Stimulated activated CD8-positive, alpha-beta memory T cell treated with anti-CD3 and anti-CD28 coated beads, Interleukin-7, amount 100 ng/mL, for 1 hour (primary cell): Measurements from ENCODE around the gene ARHGAP6.
A peak's percentile ranks its signal among the peaks of the same experiment; 100 is the strongest.
"Not testable (repeated sequence)": the region's sequence is repeated elsewhere in the genome, so short reads cannot be mapped to it uniquely, and the experiment has no call there.

Experiments used
- DNase-seq, 2 donors: peaks; one replicate each; pipeline ENCODE4 v3.0.0-alpha.2; 2020; ENCODE audit warnings: low read depth in 2 of 2

ARHGAP6 gene

DNA sequence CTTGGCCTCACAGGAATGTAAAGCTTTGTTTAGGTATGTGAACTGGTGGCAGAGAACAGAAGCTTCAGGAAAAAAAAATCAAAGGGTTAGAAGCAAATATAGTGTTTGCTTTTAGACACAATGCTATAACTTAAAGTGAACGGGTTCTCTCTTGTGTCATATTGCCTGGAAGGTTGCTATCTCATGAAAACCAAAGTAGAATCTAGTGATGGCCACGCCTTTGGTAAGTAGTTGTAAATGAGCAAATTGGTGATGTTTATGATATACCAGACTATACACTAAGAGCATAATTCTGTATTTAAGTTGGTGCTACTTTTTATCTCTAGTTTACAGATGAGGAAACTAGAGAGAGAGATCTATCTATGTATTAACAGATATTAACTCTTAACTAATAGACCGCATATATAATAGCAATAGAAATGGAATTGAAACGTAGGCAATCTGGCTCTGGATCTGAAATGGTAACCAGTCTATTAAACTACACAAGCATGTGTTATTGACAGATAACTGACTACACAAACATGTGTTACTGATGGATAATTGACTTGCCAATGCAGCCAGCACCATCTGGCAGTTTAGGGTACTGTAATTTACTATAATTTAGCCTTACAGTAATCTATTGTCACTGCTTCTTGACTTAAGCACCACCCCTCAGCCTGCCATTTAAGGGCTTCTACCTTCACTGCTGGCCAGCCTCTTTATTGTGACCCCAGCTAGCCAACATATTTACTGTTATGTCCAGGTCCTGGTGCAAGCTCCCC, 513.7 kb downstream of the ARHGAP6 start:
- no peak for DNase-seq

GRCh38 chrX:11148401-11148800, 517.3 kb downstream of the ARHGAP6 start:
- no peak for DNase-seq

DNA sequence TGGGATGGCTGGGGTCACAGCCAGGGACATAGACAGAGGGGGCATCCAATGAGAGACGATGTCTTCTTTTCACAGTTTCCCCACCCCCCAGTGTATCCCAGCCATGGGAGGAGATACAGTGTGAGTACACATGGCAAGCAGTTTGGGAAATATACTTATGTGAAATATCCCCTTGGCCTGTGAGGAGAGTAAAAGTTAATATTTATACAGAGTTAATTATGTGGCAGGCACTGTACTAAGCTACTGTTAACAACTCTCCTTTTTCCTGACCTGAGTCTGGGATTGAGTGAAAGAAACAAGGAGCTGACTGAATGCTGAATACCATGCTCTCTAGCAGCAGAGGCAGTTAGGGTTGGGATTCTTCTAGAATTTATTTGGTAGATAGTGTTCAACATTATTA, 519.3 kb downstream of the ARHGAP6 start:
- no peak for DNase-seq

- DNase-seq, result no peak
These were observed 521.6 kb downstream of the ARHGAP6 start for GRCh38 chrX:11143931-11144678.

- no peak for DNase-seq
These were observed 527.0 kb downstream of the ARHGAP6 start for GRCh38 chrX:11138498-11139390.

- no peak for DNase-seq
These were observed 528.1 kb downstream of the ARHGAP6 start for GRCh38 chrX:11137543-11138139.

- DNase-seq, result no peak
These were observed 530.0 kb downstream of the ARHGAP6 start for GRCh38 chrX:11135564-11136185.

GRCh38 chrX:11131146-11131545, 534.6 kb downstream of the ARHGAP6 start:
- DNase-seq, result no peak

DNA sequence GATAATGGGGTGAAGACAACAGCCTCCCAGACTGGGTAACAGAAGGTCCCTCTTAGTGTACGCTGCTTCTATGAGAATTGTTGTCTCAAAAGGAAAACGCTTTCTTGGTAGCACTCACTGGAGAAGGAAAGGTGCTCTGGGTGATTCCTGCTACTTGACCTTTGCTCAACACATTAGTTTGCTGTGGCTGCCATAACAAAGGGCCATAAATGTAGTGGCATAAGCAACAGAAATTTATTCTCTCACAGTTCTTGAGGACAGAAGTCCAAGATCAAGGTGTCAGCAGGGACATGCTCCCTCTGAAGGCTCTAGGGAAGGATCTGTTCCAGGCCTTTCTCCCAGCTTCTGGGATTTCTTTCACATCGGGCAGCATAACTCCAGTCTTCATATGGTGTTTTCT, 535.6 kb downstream of the ARHGAP6 start:
- no peak for DNase-seq

- DNase-seq, result no peak
These were observed 536.1 kb downstream of the ARHGAP6 start for GRCh38 chrX:11129534-11130105.

GRCh38 chrX:11125060-11125459, 540.7 kb downstream of the ARHGAP6 start:
- no peak for DNase-seq

GRCh38 chrX:11124112-11124511, 541.6 kb downstream of the ARHGAP6 start:
- no peak for DNase-seq

DNA sequence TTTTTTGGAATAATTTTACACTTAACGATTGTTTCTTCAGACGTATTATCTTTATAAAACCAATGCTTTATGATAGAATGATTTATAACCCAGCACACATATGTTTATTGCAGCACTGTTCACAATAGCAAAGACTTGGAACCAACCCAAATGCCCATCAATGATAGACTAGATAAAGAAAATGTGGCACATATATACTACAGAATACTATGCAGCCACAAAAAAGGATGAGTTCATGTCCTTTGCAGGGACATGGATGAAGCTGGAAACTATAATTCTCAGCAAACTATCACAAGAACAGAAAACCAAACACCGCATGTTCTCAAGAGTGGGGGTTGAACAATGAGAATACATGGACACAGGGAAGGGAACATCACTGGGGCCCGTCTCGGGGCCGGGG, 542.6 kb downstream of the ARHGAP6 start:
- not testable (repeated sequence) for DNase-seq

DNA sequence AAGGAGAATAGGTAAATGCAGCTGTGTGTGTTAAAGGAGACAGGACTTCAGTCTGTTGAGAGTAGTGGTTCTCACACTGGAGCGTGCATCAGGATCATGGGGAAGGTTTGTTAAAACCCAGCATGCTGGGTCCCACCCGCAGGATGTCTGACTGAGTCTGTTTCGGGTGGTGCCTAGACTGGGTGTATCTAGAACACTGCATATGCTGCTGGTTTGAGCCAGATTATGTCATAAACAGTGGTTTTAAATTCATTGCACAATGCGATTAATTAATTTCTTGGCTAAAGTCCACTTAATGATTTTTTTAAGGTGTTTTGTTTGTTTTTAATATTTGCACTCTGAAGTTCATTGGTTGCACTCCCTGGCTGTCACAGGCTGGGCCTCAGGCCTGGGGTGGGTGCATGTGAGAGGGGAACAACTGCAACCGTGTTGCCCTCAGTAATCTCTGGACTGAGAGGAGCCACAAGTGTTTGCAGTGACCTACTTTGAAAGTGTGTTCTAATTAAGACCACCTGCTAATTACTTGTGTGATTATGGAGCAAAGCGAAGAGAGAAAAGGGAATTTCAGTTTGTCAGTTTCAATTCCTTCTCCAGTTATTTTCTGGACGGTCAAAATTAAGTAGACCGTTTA, 546.3 kb downstream of the ARHGAP6 start:
- DNase-seq, result no peak

DNA sequence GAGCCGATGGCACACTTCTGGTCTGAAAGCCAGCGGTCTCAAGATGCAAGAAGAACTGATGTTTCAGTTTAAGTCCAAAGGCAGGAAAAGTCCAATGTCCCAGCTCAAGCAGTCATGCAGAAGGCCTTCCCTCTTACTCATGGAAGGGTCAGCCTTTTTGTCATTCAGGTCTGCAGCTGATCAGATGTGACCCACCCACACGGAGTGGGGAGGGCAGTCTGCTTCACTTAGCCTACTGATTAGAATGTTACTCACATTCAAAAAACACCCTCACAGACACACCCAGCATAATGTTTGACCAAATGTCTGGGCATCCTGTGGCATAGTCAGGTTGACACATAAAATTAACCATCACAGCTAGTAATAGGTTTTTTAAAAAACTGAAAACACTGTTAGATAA, 548.0 kb downstream of the ARHGAP6 start:
- DNase-seq, result no peak

DNA sequence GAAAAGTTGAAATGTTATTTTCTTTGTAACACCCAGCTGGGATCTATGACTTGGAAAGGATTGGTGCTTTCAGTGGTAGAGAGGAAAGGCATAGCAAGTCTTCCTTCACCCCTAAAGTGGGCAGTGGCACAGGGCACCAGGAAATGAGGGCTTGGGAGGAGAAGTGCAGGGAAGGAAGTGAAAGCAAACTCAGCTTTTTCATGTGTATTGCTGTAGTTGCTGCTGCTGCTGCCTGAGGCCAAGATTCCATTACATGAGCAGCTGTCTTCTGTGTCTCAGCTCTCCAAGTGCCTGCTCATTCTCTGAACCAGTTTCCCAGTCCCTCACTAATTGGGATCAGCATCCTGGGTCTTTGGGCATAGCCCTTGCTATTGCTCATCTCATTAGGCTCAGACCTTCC, 552.0 kb downstream of the ARHGAP6 start:
- DNase-seq, result no peak

- DNase-seq, result no peak
These were observed 553.8 kb downstream of the ARHGAP6 start for GRCh38 chrX:11111947-11112346.

- DNase-seq, result peak; percentile 60 to 67
These were observed 554.5 kb downstream of the ARHGAP6 start, which contains the start of gene HCCS for GRCh38 chrX:11111037-11111851. Gene HCCS, plus strand, starts transcription at chrX:11111332. Its CDS starts 729 bp downstream, at chrX:11112061.

- no peak for DNase-seq
These were observed 555.8 kb downstream of the ARHGAP6 start for GRCh38 chrX:11109968-11110367.
